Measurements from ENCODE around the gene FPR1.

DNA sequence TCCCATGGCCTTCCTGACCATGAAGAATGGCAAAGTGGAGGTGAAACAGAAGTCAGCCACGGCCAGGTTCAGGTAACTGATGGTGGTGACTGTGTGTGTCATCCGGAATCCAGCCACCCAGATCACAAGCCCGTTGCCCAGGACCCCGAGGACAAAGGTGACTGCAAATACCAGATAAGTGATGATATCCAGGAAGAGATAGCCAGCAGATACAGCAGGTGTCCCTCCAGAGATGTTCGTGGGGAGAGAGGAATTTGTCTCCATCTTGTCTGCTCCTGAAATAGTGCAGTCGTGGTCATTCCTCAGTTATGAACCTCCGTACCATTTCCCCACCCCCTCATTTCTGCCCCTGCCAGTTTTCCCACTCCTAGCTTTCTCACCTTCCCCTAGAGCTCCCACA lies 4.9 kb downstream of the FPR1 start:
- TF ChIP-seq, protein P1, sequence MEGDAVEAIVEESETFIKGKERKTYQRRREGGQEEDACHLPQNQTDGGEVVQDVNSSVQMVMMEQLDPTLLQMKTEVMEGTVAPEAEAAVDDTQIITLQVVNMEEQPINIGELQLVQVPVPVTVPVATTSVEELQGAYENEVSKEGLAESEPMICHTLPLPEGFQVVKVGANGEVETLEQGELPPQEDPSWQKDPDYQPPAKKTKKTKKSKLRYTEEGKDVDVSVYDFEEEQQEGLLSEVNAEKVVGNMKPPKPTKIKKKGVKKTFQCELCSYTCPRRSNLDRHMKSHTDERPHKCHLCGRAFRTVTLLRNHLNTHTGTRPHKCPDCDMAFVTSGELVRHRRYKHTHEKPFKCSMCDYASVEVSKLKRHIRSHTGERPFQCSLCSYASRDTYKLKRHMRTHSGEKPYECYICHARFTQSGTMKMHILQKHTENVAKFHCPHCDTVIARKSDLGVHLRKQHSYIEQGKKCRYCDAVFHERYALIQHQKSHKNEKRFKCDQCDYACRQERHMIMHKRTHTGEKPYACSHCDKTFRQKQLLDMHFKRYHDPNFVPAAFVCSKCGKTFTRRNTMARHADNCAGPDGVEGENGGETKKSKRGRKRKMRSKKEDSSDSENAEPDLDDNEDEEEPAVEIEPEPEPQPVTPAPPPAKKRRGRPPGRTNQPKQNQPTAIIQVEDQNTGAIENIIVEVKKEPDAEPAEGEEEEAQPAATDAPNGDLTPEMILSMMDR (IDR thresholded peaks at IDR 0.05) = no peak
- TF ChIP-seq POLR2AphosphoS5 (IDR thresholded peaks at IDR 0.05) (no peak), POLR2A (IDR thresholded peaks at IDR 0.05) (no peak)

Measured in breast epithelium (tissue), 3 donors.